ENCODE results near the gene CBX4. TPM values are rescaled to one million over a fixed set of nuclear protein-coding genes. Genes with fewer than 3 reads are reported as not detected.
A peak's percentile ranks its signal among the peaks of the same experiment; 100 is the strongest.

Gene CBX4
- total RNA-seq, 1 experiment from 2014 or later: 6.2 TPM

DNA sequence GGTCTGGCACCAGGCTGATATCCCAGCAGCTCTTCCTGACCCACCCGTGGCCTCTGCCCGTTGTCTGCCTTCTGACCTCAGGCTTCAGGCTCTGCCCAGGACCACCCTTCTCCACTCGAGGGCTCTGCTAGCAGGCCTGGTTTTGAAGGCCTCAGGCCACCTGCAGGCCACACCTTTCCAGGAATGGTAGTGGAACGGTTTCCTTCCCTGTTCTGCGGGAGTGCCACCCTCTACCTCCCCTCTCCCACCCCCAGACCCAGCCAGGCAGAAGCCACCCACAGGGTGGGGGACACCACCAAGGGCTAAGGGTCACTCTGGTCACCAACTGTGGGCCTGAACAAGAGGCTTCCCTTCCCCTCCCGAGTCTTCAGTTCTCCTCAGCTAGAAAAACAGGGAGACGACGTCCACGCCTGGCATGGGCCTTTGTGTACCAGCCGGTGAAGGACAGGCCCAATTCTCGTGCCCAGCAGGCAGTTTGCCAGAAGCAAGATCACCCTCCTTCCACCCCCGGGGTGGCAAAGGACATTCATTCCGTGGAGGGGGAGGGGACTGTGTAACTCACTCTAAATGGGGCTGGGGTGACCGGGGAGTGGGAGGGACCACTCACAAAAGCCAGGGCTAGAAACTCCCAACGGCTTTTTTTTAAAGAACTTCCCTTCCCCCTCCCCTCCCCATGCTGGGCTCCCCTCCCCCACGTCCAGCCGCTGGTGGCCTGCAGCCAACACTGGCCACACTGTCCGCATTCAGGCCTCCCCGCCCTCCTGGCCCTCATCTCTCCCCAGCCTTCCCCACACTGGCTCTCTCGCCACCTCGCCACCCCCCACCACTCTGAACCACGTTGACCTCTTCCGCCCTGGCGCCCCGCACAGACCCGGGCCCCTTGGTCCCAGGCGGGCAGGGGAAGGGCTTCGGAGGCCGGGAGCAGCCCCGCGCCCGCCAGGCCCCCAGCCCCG lies 7.7 kb downstream of the CBX4 start:
- no peak overlapping the region for H2AFZ ChIP-seq (ENCODE audit: low read length)
- Mint-ChIP-seq H3K9me3 (peaks cover 4 to 6% of the 10 kb centered on the region in 2 experiments; a peak in 3 of 5 replicates), H3K27ac (no peak overlapping the region), H3K36me3 (ENCODE audit: insufficient read depth in 1 of 3, low read depth in 3 of 3) (no peaks in the 10 kb centered on the region), H3K27me3 (ENCODE audit: low read depth) (peaks cover 99% of the 10 kb centered on the region), H3K4me1 (peaks cover 24 to 39% of the 10 kb centered on the region in 2 experiments), H3K4me3 (peak overlapping the region; percentile 14 to 72; a peak in 3 of 5 replicates)
- H3K4ac ChIP-seq (ENCODE audit: low read depth, low read length): no peak overlapping the region
- no peaks in the 10 kb centered on the region for H3K79me1 ChIP-seq (ENCODE audit: insufficient read depth, low read depth, low read length, poor library complexity, severe bottlenecking)
- no peak overlapping the region for H2BK5ac ChIP-seq (ENCODE audit: insufficient read length, low read length)
- no peak overlapping the region for H3K23ac ChIP-seq (ENCODE audit: insufficient read length, low read depth, low read length)
- no peak overlapping the region for H3K14ac ChIP-seq (ENCODE audit: insufficient read depth, low read length)
- H3K9ac ChIP-seq (ENCODE audit: extremely low read depth, insufficient read length, low read length): no peak overlapping the region
- no peaks in the 10 kb centered on the region for H3K79me2 ChIP-seq (ENCODE audit: insufficient read depth, low read length)
- H4K8ac ChIP-seq (replicated peaks; ENCODE audit: insufficient read length, low read depth, low read length): no peak overlapping the region
- no peak overlapping the region for H2BK120ac ChIP-seq (ENCODE audit: low read depth, low read length, poor library complexity, severe bottlenecking)
- no peak overlapping the region for H2BK20ac ChIP-seq (ENCODE audit: low read depth, low read length, poor library complexity, severe bottlenecking)
- H3K27ac ChIP-seq (ENCODE audit: insufficient read length, low read depth, low read length): no peak overlapping the region
- H4K5ac ChIP-seq (ENCODE audit: insufficient read length, low read depth, low read length): no peak overlapping the region
- H2AK5ac ChIP-seq (ENCODE audit: insufficient read length, low read length): no peak overlapping the region
- DNase-seq: peak; percentile 60
- WGBS (ENCODE audit: extremely low coverage, insufficient read length, low lambda C conversion rate): no CpG with 5 or more reads among the region's 33 CpGs
- H2BK12ac ChIP-seq (ENCODE audit: insufficient read length, low read depth, low read length): no peak overlapping the region
- no peak for TF ChIP-seq CTCF (conservative IDR thresholded peaks at IDR 0.05)
- H3K56ac ChIP-seq (ENCODE audit: insufficient read length, low read depth, low read length): no peak overlapping the region
- no peaks in the 10 kb centered on the region for H3K9me3 ChIP-seq (ENCODE audit: control insufficient read depth, low read depth, low read length)
- H3K4me2 ChIP-seq (ENCODE audit: insufficient read depth, insufficient read length, low read length): peak overlapping the region; percentile 50
- H3K18ac ChIP-seq (ENCODE audit: insufficient read length, low read depth, low read length): no peak overlapping the region
- no peak overlapping the region for H2BK15ac ChIP-seq (ENCODE audit: low read depth, low read length)
- H3K4me1 ChIP-seq (ENCODE audit: insufficient read depth, low read length): peaks cover 2% of the 10 kb centered on the region; the same call in 1 of the 2 replicates
- no peaks in the 10 kb centered on the region for H4K20me1 ChIP-seq (ENCODE audit: control insufficient read depth, insufficient read depth, insufficient read length)
- no peak overlapping the region for H4K91ac ChIP-seq (ENCODE audit: insufficient read length, low read depth, low read length)
- H3T11ph ChIP-seq (ENCODE audit: low read length): no peak overlapping the region
- peaks cover 16% of the 10 kb centered on the region for H3K23me2 ChIP-seq (ENCODE audit: insufficient read length, low read depth, low read length, poor library complexity, severe bottlenecking)
- peaks cover 63% of the 10 kb centered on the region for H3K27me3 ChIP-seq (ENCODE audit: insufficient read depth, low read length)

All from H9 (cell line).